HPDE6-E6E7 (cell line): ENCODE results near the gene ZMIZ2.

ENCODE experiments used
- DNase-seq: peaks from one replicate; pipeline ENCODE4 v3.0.0; 2011; ENCODE audit warnings: missing footprints; ENCODE audit errors: extremely low spot score

ZMIZ2 gene

GRCh38 chr7:44757739-44758138, 9.1 kb downstream of the ZMIZ2 start:
- no peak for DNase-seq

- DNase-seq, result no peak
These were observed 10.6 kb downstream of the ZMIZ2 start for GRCh38 chr7:44759246-44759645.

DNA sequence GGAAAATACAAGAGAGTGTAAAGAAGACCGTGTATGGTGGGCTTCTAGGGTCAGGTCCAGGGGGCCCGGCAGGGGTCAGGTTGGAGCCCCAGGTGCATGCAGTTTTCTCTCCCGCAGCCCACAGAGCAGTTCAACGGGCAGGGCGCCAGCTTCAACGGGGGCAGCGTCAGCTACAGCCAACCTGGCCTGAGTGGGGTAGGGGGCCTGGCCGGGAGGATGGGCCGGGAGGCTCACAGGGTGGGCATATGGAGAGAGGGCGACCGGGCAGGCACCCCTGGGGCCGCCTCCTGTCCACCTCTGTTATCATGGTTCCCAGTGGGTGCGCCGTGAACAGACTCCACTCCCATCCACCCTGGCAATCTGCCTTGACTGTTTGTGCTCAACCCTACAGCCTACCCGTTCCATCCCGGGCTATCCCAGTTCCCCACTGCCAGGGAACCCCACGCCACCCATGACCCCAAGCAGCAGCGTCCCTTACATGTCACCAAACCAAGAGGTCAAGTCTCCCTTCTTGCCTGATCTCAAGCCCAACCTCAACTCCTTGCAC, 11.5 kb downstream of the ZMIZ2 start:
- no peak for DNase-seq

DNA sequence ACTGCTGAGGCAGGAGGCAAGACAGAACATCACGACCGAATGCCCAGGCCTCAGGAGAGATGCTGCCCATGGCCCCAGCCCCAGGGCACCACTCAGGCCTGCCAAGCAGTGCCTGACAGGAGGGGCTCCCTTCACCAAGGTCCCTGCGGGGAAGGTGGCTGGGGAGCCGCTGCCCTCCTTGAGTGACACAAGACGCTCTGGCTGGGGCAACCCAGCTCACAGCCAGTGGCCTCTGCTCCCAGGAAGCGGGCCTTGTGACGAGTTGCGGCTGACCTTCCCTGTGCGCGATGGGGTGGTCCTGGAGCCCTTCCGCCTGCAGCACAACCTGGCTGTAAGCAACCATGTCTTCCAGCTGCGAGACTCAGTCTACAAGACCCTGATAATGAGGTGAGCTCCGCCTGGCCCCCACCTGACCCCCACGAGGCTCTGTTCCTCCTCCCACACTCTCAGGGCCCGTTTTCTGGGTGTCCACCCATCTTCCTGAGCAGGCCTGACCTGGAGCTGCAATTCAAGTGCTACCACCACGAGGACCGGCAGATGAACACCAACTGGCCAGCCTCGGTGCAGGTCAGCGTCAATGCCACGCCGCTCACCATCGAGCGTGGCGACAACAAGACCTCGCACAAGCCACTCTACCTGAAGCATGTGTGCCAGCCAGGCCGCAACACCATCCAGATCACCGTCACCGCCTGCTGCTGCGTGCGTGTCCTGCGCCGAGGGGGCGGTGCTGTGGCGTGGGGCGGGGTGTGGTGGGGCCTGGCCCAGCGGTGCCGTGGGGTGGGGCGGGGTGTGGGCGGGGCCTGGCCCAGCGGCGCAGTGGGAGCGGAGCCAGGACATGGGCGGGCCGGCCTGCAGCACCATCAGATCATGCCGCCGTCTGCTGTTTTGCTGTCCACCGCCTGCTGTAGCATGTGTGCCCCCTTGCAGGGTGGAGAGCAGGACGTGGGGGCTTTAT, 12.8 kb downstream of the ZMIZ2 start:
- no peak for DNase-seq

- no peak for DNase-seq
These were observed 13.7 kb downstream of the ZMIZ2 start for GRCh38 chr7:44762300-44762699.

GRCh38 chr7:44762726-44763522, 14.3 kb downstream of the ZMIZ2 start:
- no peak for DNase-seq

DNA sequence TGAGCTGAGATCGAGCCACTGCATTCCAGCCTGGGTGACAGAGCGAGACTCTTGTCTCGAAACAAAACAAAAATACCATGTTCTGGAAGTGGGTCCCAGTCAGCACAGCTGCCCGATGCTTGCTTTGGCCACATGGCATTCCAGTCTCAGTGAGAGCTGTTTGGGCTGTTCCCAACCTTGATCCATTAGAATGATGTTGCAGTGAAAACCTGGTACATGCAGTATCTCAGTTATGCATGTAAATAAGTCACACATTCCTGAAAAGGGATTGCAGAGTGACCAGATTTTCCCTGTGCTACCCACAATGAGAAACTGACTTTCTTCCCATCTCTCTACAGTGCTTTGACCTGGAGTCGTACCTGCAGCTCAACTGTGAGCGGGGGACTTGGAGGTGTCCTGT, 15.4 kb downstream of the ZMIZ2 start:
- no peak for DNase-seq

GRCh38 chr7:44764665-44765578, 16.3 kb downstream of the ZMIZ2 start:
- no peak for DNase-seq

GRCh38 chr7:44765579-44766415, 17.1 kb downstream of the ZMIZ2 start:
- no peak for DNase-seq

DNA sequence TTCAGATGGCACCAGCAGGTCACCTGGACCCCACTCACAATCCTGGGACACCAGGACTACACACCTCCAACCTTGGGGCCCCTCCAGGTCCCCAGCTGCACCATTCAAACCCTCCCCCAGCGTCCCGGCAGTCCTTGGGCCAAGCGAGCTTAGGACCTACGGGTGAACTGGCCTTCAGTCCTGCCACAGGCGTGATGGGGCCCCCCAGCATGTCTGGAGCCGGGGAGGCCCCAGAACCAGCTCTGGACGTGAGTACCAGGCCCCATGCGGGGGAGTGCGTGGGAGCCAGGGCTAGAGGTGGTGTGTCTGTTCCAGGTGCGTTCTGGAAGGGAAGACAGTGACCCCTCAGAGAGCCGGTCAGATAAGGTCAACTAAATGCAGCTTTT, 17.8 kb downstream of the ZMIZ2 start:
- no peak for DNase-seq

GRCh38 chr7:44767134-44767911, 18.7 kb downstream of the ZMIZ2 start:
- DNase-seq, result no peak

DNA sequence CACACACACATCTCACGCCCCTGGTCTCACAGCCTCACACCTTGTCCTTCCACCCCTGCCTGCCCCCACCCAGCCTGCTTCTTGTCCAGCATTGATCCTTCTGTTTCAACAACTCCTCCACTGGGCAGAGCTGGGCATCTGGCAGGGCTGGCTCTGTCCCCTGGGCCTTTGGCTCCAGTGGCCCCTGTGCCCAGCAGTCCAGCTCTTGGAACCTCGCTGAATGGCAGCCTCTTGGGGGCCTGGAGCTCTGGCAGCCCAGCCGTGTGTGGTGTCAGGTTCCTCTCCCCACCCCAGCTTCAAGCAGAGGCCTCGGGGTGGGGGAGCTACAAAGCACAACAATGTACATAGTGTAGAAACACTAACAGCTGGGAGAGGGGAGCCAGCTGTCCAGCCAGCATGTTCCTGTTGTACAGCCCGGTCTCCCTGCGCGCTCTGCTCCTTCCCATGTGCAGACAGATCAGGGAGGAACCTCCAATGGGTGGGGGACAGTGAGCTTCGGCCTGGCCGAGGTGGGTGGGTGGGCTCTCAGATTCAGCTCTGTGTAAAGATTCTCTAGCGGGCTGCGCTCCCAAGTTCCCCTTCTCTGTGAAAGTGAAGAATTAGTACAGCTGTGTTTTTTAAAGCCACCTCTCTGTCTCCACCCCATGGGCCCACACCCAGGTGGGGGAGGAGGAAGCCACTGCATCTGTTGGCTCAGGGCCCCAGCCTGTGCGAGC, 19.4 kb downstream of the ZMIZ2 start:
- no peak for DNase-seq

DNA sequence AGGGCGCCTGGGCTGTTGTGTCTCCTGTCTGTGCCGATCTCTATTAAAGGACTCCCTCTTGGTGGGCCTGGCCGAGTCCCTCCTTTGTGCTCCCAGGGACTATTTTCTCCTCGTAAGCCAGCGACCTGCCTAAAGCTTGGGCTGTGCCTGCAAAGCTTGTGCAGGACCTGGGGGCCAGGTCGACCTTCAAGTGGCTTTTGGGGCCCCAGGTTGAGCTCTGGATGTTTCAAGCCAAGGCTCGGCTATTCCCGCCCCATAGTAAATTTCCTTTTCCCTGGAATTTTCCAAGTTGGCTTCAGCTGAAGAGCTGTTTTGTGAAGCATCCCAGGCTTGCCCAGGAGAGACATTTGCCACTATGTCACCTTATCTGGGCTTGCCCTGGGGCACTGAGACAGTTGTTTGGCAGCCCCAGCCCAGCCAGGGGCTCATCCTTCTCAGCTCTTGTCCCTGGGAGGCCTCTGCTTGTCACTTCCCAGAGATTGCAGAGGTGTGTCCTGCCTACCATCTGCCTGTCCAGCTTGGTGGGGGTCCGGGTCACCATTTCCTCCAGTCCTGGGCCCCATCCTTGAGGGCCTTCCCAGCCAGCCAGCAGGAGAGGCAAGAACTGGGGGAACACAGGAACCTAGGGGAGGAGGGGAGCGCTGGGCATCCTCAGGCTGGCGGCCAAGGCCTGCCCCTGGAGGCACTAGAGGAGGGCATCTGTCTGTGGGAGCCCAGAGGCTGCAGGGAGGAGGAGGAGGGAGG, 20.2 kb downstream of the ZMIZ2 start:
- no peak for DNase-seq

GRCh38 chr7:44769376-44769775, 20.7 kb downstream of the ZMIZ2 start:
- no peak for DNase-seq

DNA sequence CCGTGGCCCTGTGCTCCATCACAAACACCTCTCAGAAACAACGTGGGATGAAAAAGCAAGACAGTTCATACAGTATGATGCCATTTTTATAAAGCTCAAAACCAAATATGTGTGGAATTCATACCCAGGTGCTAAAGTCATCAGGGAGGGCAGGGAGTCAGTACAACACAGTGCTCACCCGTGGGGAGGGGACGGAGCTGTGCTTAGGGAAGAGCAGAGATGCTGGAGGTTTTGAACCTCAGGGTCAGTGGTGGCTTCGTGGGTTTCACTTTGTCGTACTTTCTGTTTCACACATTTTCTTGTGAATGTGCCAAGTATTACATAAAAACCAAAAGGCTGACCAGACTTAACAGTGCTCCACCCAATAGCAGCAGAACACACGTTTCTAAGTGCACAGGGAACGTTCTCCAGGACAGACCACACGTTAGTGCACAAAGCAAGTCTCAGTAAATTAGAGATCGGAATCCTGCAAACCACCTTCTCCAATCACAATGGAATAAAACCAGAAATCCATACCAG, 21.2 kb downstream of the ZMIZ2 start:
- DNase-seq, result no peak

DNA sequence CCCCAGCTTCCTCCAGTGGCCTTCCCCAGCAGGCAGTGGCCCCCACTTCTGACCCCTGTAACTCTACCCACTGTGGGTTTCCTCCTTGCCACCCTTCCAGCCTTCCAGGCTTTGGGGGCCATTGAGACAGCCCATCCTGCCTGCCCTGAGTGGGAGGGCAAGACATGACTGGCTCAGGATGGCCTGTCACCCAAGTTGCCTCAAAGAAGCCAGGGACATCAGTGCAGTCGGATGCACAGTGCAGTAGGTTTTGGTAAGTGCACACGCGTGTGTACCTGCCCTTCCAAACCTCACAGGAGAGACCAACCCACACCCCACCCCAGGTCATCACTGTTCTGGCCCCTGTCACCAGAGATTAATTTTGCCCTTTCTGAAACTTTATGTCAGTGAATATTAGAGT, 22.7 kb downstream of the ZMIZ2 start:
- no peak for DNase-seq

DNA sequence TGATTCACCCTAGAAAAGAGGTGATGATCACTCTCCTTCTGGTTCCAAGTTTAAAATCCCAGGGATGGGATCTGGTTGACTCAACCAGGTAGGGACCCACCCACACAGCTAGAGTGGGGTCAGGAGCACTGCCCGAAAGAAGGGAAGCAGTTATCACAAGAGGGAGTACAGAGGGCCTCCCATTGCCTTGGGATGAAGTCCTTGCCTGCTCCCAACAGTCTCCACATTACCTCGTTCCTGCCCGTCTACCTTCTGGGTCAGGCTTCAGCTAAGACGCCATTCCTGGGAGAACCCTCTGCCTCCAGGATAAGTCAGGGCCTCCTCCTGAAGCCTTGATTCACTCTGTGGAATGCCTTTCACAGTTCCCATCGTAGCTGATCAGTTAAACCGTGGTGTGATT, 23.8 kb downstream of the ZMIZ2 start:
- DNase-seq, result no peak

DNA sequence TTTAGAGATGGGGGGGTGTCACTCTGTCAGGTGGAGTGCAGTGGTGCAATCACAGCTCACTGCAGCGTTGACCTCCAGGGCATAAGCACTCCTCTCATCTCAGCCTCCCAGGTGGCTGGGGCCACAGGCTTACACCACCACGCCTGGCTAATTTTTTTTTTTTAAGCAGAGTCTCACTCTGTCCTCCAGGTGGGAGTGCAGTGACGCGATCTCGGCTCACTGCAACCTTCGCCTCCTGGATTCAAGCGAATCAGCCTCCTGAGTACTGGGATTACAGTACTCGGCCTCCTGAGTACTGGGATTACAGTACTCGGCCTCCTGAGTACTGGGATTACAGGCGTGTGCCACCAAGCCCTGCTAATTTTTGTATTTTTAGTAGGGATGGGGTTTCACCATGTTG, 24.2 kb downstream of the ZMIZ2 start:
- DNase-seq, result no peak
